ENCODE data around the gene ROR2.

The ROR2 gene

GRCh38 chr9:91732187-91733005 lies 217.6 kb downstream of the ROR2 start:
- DNase-seq: no peak

GRCh38 chr9:91730806-91731205 lies 219.2 kb downstream of the ROR2 start:
- no peak for DNase-seq

GRCh38 chr9:91729558-91729842 lies 220.5 kb downstream of the ROR2 start:
- no peak for DNase-seq

GRCh38 chr9:91727972-91728371 lies 222.1 kb downstream of the ROR2 start:
- DNase-seq: no peak

- DNase-seq: peak; percentile 31
Observed at GRCh38 chr9:91727316-91727861, 222.6 kb downstream of the ROR2 start.

- no peak for DNase-seq
Observed at GRCh38 chr9:91726406-91727100, 223.5 kb downstream of the ROR2 start.

- no peak for DNase-seq
Observed at GRCh38 chr9:91725651-91726050, 224.4 kb downstream of the ROR2 start.

GRCh38 chr9:91724609-91725505 lies 225.2 kb downstream of the ROR2 start:
- DNase-seq: no peak

- DNase-seq: no peak
Observed at GRCh38 chr9:91724068-91724440, 226.0 kb downstream of the ROR2 start.

GRCh38 chr9:91723420-91724067 lies 226.5 kb downstream of the ROR2 start:
- no peak for DNase-seq

- DNase-seq: no peak
Observed at GRCh38 chr9:91720751-91721705, 229.0 kb downstream of the ROR2 start.

- DNase-seq: no peak
Observed at GRCh38 chr9:91720313-91720712, 229.7 kb downstream of the ROR2 start.

- no peak for DNase-seq
Observed at GRCh38 chr9:91718071-91718470, 232.0 kb downstream of the ROR2 start.

GRCh38 chr9:91716815-91717214 lies 233.2 kb downstream of the ROR2 start:
- no peak for DNase-seq

- DNase-seq: no peak
Observed at GRCh38 chr9:91716239-91716638, 233.8 kb downstream of the ROR2 start.

GRCh38 chr9:91714874-91715615 lies 235.0 kb downstream of the ROR2 start:
- no peak for DNase-seq

GRCh38 chr9:91714020-91714806 lies 235.8 kb downstream of the ROR2 start:
- peak; percentile 17 to 26 for DNase-seq

GRCh38 chr9:91712811-91713210 lies 237.2 kb downstream of the ROR2 start:
- no peak for DNase-seq

GRCh38 chr9:91711755-91712601 lies 238.1 kb downstream of the ROR2 start:
- peak; percentile 60 to 73 for DNase-seq
